GM13976 (cell line): ENCODE results near the gene RUFY3.
"Not testable (repeated sequence)": the region's sequence is repeated elsewhere in the genome, so short reads cannot be mapped to it uniquely, and the experiment has no call there.

Experiments
- DNase-seq: peaks from one replicate; pipeline ENCODE4 v3.0.0; 2012; ENCODE audit warnings: low spot score
- in situ Hi-C: fragments of 300-500 bp; cut with MboI; formaldehyde crosslinking; loops from one replicate; pipeline ENCODE4 v1.12.0; 2022; ENCODE audit warnings: low sequenced_read_pairs, mixed read lengths, inconsistent platforms; ENCODE audit not compliant: unreplicated experiment
- TF ChIP-seq, protein P1 (sequence below): IDR thresholded peaks from 2 replicates; pipeline ENCODE4 v1.5.1; 2012; ENCODE audit warnings: borderline replicate concordance, mild to moderate bottlenecking; ENCODE audit not compliant: insufficient read depth; ENCODE audit errors: extremely low read depth, missing control alignments, control extremely low read depth

RUFY3 gene

DNA sequence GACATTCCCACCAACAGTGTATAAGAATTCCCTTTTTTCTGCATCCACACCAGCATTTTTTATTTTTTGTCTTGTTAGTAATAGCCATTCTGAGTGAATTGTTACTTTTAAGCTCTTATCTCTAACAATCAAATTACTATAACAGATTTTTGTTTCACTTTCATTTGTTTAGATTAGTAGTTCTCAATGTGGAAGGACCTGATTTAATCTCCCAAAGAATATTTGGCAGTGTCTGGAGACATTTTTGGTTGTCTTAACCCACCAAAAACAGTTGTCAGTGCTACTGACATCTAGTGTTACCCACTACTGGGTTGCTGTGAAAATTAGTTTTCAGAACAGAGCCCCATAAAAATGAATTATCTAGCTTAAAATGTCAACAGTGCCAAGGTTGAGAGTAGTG lies 37.9 kb downstream of the RUFY3 start:
- TF ChIP-seq, protein P1, sequence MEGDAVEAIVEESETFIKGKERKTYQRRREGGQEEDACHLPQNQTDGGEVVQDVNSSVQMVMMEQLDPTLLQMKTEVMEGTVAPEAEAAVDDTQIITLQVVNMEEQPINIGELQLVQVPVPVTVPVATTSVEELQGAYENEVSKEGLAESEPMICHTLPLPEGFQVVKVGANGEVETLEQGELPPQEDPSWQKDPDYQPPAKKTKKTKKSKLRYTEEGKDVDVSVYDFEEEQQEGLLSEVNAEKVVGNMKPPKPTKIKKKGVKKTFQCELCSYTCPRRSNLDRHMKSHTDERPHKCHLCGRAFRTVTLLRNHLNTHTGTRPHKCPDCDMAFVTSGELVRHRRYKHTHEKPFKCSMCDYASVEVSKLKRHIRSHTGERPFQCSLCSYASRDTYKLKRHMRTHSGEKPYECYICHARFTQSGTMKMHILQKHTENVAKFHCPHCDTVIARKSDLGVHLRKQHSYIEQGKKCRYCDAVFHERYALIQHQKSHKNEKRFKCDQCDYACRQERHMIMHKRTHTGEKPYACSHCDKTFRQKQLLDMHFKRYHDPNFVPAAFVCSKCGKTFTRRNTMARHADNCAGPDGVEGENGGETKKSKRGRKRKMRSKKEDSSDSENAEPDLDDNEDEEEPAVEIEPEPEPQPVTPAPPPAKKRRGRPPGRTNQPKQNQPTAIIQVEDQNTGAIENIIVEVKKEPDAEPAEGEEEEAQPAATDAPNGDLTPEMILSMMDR, result no peak
- in situ Hi-C loops, result no loop called here
- no peak for DNase-seq

DNA sequence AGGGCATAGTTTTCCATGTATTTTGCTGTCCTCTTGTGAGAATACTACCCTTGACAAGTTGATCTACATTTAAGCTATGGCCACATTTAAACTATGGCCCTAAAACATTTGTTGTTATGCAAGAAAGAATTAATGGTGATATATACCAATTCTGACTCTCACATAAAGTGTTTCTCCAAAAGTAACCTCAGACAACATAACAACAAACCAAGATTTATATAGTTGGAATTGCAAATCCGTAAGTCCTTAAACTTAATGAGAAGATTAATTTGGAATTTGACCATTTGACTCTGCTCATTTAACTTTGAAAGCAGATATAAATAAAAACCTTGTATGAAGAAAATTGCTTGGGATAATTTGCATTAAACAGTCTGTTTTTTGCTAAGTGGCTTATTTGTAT lies 38.9 kb downstream of the RUFY3 start:
- in situ Hi-C loops, result no loop called here
- no peak for DNase-seq
- TF ChIP-seq, protein P1, result no peak

DNA sequence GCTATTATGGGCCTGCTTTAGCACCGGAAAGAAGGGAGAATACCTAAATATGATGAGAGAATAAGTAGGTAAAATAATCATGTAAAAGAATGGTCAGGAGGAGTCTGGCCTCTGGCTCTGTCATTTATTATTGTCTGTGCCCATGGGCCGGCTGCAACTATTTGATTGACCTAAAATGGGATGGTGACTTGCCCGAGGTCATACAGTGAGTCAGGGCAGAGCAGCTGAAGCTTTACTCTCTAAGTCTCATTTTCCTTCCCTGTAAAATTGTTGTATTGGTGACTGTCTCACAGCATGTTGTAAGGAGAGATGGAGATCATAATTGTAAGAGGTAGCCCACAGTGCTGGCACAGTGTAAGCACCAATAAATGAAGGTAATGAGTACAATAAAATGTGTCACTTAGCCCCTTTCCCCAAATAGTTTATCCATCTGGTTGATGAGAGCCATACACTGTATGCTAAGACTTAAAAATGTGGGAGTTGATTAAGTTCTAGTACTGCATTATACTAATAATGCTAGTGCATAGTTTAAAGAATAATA lies 39.6 kb downstream of the RUFY3 start:
- TF ChIP-seq, protein P1, result no peak
- in situ Hi-C loops, result no loop called here
- no peak for DNase-seq

DNA sequence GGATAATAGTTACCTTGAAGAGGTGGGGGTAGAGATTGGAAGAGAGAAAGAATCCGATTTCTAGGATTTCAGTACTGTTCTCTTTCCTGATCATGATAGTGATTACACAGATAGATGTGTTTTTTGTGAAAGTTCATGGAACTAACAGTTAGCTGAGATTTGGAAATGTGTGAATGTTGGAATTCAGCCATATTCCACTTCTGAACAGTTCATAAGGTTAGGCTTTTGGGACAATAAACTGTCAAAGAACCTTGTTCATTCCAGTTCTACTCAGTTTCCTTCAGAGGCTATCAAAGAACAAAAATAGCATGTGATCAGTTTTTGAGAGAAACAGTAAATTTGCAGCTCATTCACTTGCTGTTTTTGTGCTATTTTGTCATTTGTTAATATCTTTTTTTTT lies 43.6 kb downstream of the RUFY3 start:
- in situ Hi-C loops, result no loop called here
- no peak for DNase-seq
- TF ChIP-seq, protein P1, result no peak

DNA sequence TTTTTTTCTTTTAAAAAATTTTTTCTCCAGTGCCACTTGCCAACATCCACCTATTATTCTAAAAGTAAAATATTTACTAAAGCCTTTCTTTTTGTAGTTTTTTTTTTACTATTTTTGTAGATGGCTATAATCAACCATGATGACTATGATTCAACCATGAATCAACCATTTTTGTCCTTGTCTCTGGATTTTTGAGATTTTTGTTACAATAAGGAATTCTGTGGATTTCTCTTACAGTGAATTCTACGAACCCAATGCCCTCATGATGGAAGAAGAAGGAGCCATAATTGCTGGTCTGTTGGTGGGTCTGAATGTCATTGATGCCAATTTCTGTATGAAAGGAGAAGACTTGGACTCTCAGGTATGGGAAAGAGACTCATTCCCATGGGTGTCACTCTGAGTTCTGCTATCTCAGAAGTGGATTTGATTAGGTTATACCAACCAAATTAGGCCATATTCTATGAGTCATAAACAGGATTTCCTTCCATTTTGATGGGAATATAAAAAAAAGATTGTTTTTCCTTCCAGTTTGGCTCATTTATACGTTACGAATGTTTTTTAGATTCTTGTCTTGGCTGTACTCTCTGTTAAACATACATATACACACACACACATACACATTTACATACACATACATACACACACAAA lies 46.7 kb downstream of the RUFY3 start:
- TF ChIP-seq, protein P1, result no peak
- no peak for DNase-seq
- in situ Hi-C loops, result no loop called here

DNA sequence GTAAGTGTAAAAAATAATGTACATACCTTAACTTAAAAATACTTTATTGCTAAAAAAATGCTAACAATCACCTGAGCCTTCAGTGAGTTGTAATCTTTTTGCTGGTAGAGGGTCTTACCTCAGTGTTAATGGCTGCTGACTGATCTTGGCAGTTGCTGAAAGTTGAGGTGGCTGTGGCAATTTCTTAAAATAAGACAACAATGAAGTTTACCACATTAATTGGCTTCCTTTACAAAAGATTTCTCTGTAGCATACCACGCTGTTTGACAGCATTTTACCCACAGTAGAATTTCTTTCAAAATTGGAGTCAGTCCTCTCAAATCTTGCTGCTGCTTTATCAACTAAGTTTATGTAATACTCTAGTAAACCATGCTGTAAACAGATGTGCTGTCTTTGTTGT lies 47.6 kb downstream of the RUFY3 start:
- DNase-seq, in situ Hi-C loops: not testable (repeated sequence)

DNA sequence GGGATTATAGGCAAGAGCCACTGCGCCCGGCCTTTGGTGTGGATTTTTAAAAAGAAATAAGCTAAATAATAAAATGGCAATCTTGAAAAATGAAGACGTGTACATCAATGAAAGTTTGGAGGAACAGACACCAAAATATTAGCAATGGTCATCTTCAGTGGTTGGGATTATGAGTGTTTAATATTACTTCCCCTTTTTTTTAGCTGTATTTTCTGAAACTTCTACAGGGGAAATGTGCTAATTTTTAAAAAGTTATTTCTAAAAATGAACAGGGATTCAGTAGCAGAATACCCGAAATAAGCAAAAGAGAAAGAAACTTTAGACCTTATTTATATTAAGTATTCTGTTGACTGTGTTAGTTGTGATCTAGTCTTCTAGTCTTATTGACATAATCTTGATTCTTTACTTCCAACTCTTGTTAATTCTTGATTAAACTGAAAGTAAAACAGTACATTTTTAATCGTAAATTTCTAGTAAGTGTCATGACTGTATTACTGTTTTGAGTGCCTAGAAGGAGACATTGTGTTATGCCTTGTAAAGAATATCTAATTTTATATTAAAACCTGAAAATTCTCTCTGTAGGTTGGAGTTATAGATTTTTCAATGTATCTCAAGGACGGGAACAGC lies 51.3 kb downstream of the RUFY3 start:
- in situ Hi-C loops, result no loop called here
- DNase-seq, result peak; percentile 44
- TF ChIP-seq, protein P1, result no peak
